IMR-90 (cell line): ENCODE data around the gene STXBP6. TPM values are rescaled to one million over a fixed set of nuclear protein-coding genes. Genes with fewer than 3 reads are reported as not detected.

Source experiments
- ATAC-seq: fragments of 200-7000 bp; cut with Tn5 transposase; 2 replicates; pipeline ENCODE4 v1.9.1; 2020; ENCODE audit warnings: low read depth, mild to moderate bottlenecking, moderate library complexity
- BruUV-seq: library from RNA; stranded (reverse); fragments of 400-500 nt; replicated peaks from 2 replicates; lab custom pipeline; 2021; lab: Mats Ljungman, UMichigan
- CTCF ChIA-PET: fragments of 300-600 bp; formaldehyde crosslinking; extraction: SDS; loops from one replicate; lab custom pipeline; 2021; ENCODE audit warnings: antibody characterized with exemption; lab: Yijun Ruan, JAX
- POLR2A ChIA-PET: fragments of 300-600 bp; sonication (Branson Sonifier 250); formaldehyde crosslinking; loops from one replicate; lab custom pipeline; 2022; ENCODE audit warnings: antibody characterized with exemption; ENCODE audit not compliant: unreplicated experiment; lab: Charles Lee
- DNase-seq: peaks from one replicate; pipeline ENCODE4 v3.0.0; 2013
- H2AFZ ChIP-seq: replicated peaks from 2 replicates; pipeline ENCODE3; 2013; ENCODE audit warnings: low read length, mild to moderate bottlenecking; ENCODE audit not compliant: poor library complexity
- H2AK5ac ChIP-seq: 2 replicates; pipeline ENCODE4 v1.6.1; 2013; ENCODE audit warnings: low read depth, low read length, inconsistent platforms
- H2AK9ac ChIP-seq: replicated peaks from 2 replicates; pipeline ENCODE3; 2013; ENCODE audit warnings: mild to moderate bottlenecking, low read depth, low read length, moderate library complexity; ENCODE audit not compliant: poor library complexity
- H2BK120ac ChIP-seq: 2 replicates; pipeline ENCODE4 v1.6.1; 2013; ENCODE audit warnings: low read depth, low read length, inconsistent platforms
- H2BK15ac ChIP-seq: 3 replicates; pipeline ENCODE4 v1.6.1; 2013; ENCODE audit warnings: low read depth, low read length, inconsistent platforms
- H2BK20ac ChIP-seq: 2 replicates; pipeline ENCODE4 v1.6.1; 2013; ENCODE audit warnings: low read depth, mild to moderate bottlenecking, inconsistent platforms, low read length, moderate library complexity
- H2BK5ac ChIP-seq: 2 replicates; pipeline ENCODE4 v1.6.1; 2013; ENCODE audit warnings: mild to moderate bottlenecking, low read depth, low read length, inconsistent platforms; ENCODE audit not compliant: poor library complexity, severe bottlenecking
- H3K14ac ChIP-seq: replicated peaks from 2 replicates; pipeline ENCODE4 v1.6.1; 2013; ENCODE audit warnings: low read depth, low read length, inconsistent platforms
- H3K18ac ChIP-seq: 2 replicates; pipeline ENCODE4 v1.6.1; 2013; ENCODE audit warnings: low read depth, low read length, control low read depth
- H3K23ac ChIP-seq: 2 replicates; pipeline ENCODE4 v1.6.1; 2013; ENCODE audit warnings: low read depth, low read length, inconsistent platforms
- H3K27ac ChIP-seq: 2 replicates; pipeline ENCODE4 v1.5.1; 2013; ENCODE audit warnings: mild to moderate bottlenecking, control low read depth, low read length; ENCODE audit not compliant: insufficient read depth
- H3K27me3 ChIP-seq: 2 replicates; pipeline ENCODE4 v1.6.1; 2013; ENCODE audit warnings: low read length; ENCODE audit not compliant: control insufficient read depth, insufficient read depth
- H3K36me3 ChIP-seq: 2 replicates; pipeline ENCODE4 v1.6.1; 2013; ENCODE audit warnings: low read length, mixed read lengths; ENCODE audit not compliant: control insufficient read depth, insufficient read depth
- H3K4ac ChIP-seq: 2 replicates; pipeline ENCODE4 v1.6.1; 2013; ENCODE audit warnings: low read depth, low read length, inconsistent platforms
- H3K4me1 ChIP-seq: 2 replicates; pipeline ENCODE4 v1.6.1; 2013; ENCODE audit warnings: low read length, mixed read lengths; ENCODE audit not compliant: control insufficient read depth, insufficient read depth
- H3K4me2 ChIP-seq: 2 replicates; pipeline ENCODE4 v1.6.1; 2013; ENCODE audit warnings: low read depth, mild to moderate bottlenecking, control low read depth, low read length, moderate library complexity
- H3K4me3 ChIP-seq: 2 replicates; pipeline ENCODE4 v1.5.1; 2013; ENCODE audit warnings: low read depth, mild to moderate bottlenecking, control low read depth, low read length, moderate library complexity; ENCODE audit not compliant: insufficient read depth
- H3K56ac ChIP-seq: 2 replicates; pipeline ENCODE4 v1.6.1; 2013; ENCODE audit warnings: low read length, inconsistent platforms; ENCODE audit not compliant: insufficient read depth; ENCODE audit errors: extremely low read depth
- H3K79me1 ChIP-seq, 2 experiments: 2 replicates each; pipeline ENCODE4 v1.6.1; 2013; ENCODE audit warnings: low read length in 2 of 2, inconsistent platforms in 1 of 2, low read depth in 1 of 2
- H3K9ac ChIP-seq: 2 replicates; pipeline ENCODE4 v1.6.1; 2013; ENCODE audit warnings: low read depth, low read length, control low read depth
- H3K9me1 ChIP-seq: 2 replicates; pipeline ENCODE4 v1.6.1; 2013; ENCODE audit warnings: low read length, inconsistent platforms; ENCODE audit not compliant: insufficient read depth
- H3K9me3 ChIP-seq: 2 replicates; pipeline ENCODE4 v1.6.1; 2013; ENCODE audit warnings: low read length; ENCODE audit not compliant: control insufficient read depth, insufficient read depth
- H4K20me1 ChIP-seq: 2 replicates; pipeline ENCODE4 v1.6.1; 2013; ENCODE audit warnings: low read length, inconsistent platforms; ENCODE audit not compliant: insufficient read depth
- H4K5ac ChIP-seq: 2 replicates; pipeline ENCODE4 v1.6.1; 2013; ENCODE audit warnings: mild to moderate bottlenecking, low read depth, low read length, control low read depth
- H4K8ac ChIP-seq, 2 experiments: 2 replicates each; pipeline ENCODE4 v1.6.1; 2013; ENCODE audit warnings: low read depth in 2 of 2, low read length in 2 of 2, control low read depth in 1 of 2, inconsistent platforms in 1 of 2
- H4K91ac ChIP-seq: 2 replicates; pipeline ENCODE4 v1.6.1; 2013; ENCODE audit warnings: low read depth, low read length, inconsistent platforms; ENCODE audit not compliant: insufficient read depth
- BHLHE40 ChIP-seq: fragments of 150-350 bp; IDR thresholded peaks from 2 replicates; pipeline ENCODE4 v1.6.1; 2016; ENCODE audit warnings: mild to moderate bottlenecking, low read depth, low read length
- CEBPB ChIP-seq: IDR thresholded peaks from 2 replicates; pipeline ENCODE4 v1.6.1; 2012; ENCODE audit warnings: low read depth, low read length, improper control_type of control experiment
- CHD1 ChIP-seq: IDR thresholded peaks from 2 replicates; pipeline ENCODE4 v1.6.1; 2012; ENCODE audit warnings: low read depth, low read length, improper control_type of control experiment
- CTCF ChIP-seq: conservative IDR thresholded peaks from 2 replicates; pipeline ENCODE4 v1.5.1; 2012; ENCODE audit warnings: mild to moderate bottlenecking, low read depth, low read length, improper control_type of control experiment
- MAFK ChIP-seq: IDR thresholded peaks from 2 replicates; pipeline ENCODE4 v1.6.1; 2012; ENCODE audit warnings: low read depth, low read length, improper control_type of control experiment
- MAZ ChIP-seq: IDR thresholded peaks from 2 replicates; pipeline ENCODE4 v1.6.1; 2012; ENCODE audit warnings: low read depth, mild to moderate bottlenecking, low read length, improper control_type of control experiment, moderate library complexity, borderline replicate concordance
- MXI1 ChIP-seq: IDR thresholded peaks from 2 replicates; pipeline ENCODE4 v1.6.1; 2012; ENCODE audit warnings: low read depth, mild to moderate bottlenecking, low read length, moderate library complexity, borderline replicate concordance
- NFE2L2 ChIP-seq: fragments of 150-350 bp; IDR thresholded peaks from 2 replicates; pipeline ENCODE4 v1.6.1; 2016; ENCODE audit warnings: low read depth, mild to moderate bottlenecking, low read length
- POLR2A ChIP-seq: IDR thresholded peaks from 2 replicates; pipeline ENCODE4 v1.6.1; 2012; ENCODE audit warnings: mild to moderate bottlenecking, low read depth, low read length
- RAD21 ChIP-seq: IDR thresholded peaks from 2 replicates; pipeline ENCODE4 v1.6.1; 2012; ENCODE audit warnings: low read length, improper control_type of control experiment
- RCOR1 ChIP-seq: IDR thresholded peaks from 2 replicates; pipeline ENCODE4 v1.6.1; 2012; ENCODE audit warnings: mild to moderate bottlenecking, low read length, improper control_type of control experiment; ENCODE audit not compliant: insufficient replicate concordance
- RFX5 ChIP-seq: IDR thresholded peaks from 2 replicates; pipeline ENCODE4 v1.8.0; 2012; ENCODE audit warnings: low read depth, mild to moderate bottlenecking, low read length, moderate library complexity
- USF2 ChIP-seq: fragments of 150-350 bp; IDR thresholded peaks from 2 replicates; pipeline ENCODE4 v1.6.1; 2017; ENCODE audit warnings: mild to moderate bottlenecking, antibody characterized with exemption, low read length, low read depth
- WGBS, 2 experiments: methylation state at CpG; one replicate each; pipeline versions ENCODE4 v1.1.5 to v1.1.7; 2013; ENCODE audit warnings: missing lambda C conversion rate in 2 of 2; ENCODE audit not compliant: insufficient read length in 1 of 2; ENCODE audit errors: extremely low coverage in 2 of 2; 5-methylcytosine and 5-hydroxymethylcytosine counted together
- dilution Hi-C: fragments of 300-500 bp; cut with HindIII; formaldehyde crosslinking; loops from one replicate; pipeline ENCODE4 v1.14.3; 2018; ENCODE audit warnings: low sequenced_read_pairs; ENCODE audit not compliant: unreplicated experiment
- in situ Hi-C: fragments of 300-500 bp; cut with MboI; formaldehyde crosslinking; loops from 3 replicates; pipeline ENCODE4 v1.14.3; 2019; ENCODE audit warnings: low sequenced_read_pairs, inconsistent platforms, mixed read lengths
- intact Hi-C: fragments of 100-400 bp; cut with micrococcal nuclease; formaldehyde crosslinking; loops from 2 replicates; pipeline ENCODE4 v1.10.0; 2022
- polyA plus RNA-seq, 3 experiments: library from polyadenylated mRNA; depleted of rRNA; stranded (reverse); fragments of >200 nt; gene quantifications; 2 replicates each; pipeline ENCODE4 v1.2.3, GENCODE V29; 2012; ENCODE audit warnings: low replicate concordance in 1 of 3
- total RNA-seq: library from RNA; depleted of rRNA; stranded (reverse); fragments of >200 nt; gene quantifications from 2 replicates; pipeline ENCODE4 v1.2.3, GENCODE V29; 2012

STXBP6 gene
- total and polyA plus RNA-seq, 2 of the 4 experiments (the other 2 are of a cell fraction): 14.2 to 14.3 TPM

- TF ChIP-seq CEBPB (no peak), NFE2L2 (no peak)
Observed at GRCh38 chr14:24816011-24816928, 233.7 kb downstream of the STXBP6 start (continued).

GRCh38 chr14:24815543-24815942 lies 234.4 kb downstream of the STXBP6 start:
- 100% methylated on average over 2 of the region's 9 CpGs; no CpG with 5 or more reads in 1 of the 2 experiments for WGBS, 2 experiments
- Histone ChIP-seq H2AK5ac (no peak overlapping the region), H4K5ac (no peak overlapping the region), H3K4me1 (no peaks in the 10 kb centered on the region), H3K56ac (no peak overlapping the region), H3K9ac (no peak overlapping the region), H3K36me3 (no peaks in the 10 kb centered on the region), H3K4me3 (no peak overlapping the region), H2BK120ac (no peak overlapping the region), H4K8ac (no peak overlapping the region), H3K27ac (no peak overlapping the region), H2BK15ac (no peak overlapping the region), H3K79me1 (no peaks in the 10 kb centered on the region), H3K4me2 (no peak overlapping the region), H2AK9ac (no peak overlapping the region), H4K91ac (no peak overlapping the region), H3K14ac (no peak overlapping the region), H4K20me1 (no peaks in the 10 kb centered on the region), H2BK20ac (no peak overlapping the region), H2AFZ (no peak overlapping the region), H3K23ac (no peak overlapping the region), H3K27me3 (no peaks in the 10 kb centered on the region), H3K4ac (no peak overlapping the region), H3K9me3 (no peaks in the 10 kb centered on the region), H3K18ac (no peak overlapping the region), H2BK5ac (no peak overlapping the region), H3K9me1 (no peaks in the 10 kb centered on the region)
- intact Hi-C loops: loop anchor here (5.0 kb wide), 1 partner anchor 152 kb away; no protein-coding TSS in a partner anchor
- CTCF ChIA-PET: no interaction called here
- DNase-seq: no peak
- in situ Hi-C loops: loop anchor here (5.0 kb wide), 2 partner anchors 227 to 317 kb away; no protein-coding TSS in a partner anchor
- ATAC-seq: no peak
- no TSS peak for BruUV-seq
- dilution Hi-C loops: no loop called here
- POLR2A ChIA-PET: no interaction called here
- TF ChIP-seq CTCF (no peak), POLR2A (no peak), MAZ (no peak), BHLHE40 (no peak), RAD21 (no peak), USF2 (no peak), NFE2L2 (no peak), CHD1 (no peak), CEBPB (no peak), MAFK (no peak), MXI1 (no peak), RCOR1 (no peak), RFX5 (no peak)
